ENCODE data around the gene LRRC38. TPM values are rescaled to one million over a fixed set of nuclear protein-coding genes. Genes with fewer than 3 reads are reported as not detected.

The LRRC38 gene
- total RNA-seq, 1 experiment from 2014 or later, result not detected

GRCh38 chr1:13550663-13551062 lies 36.9 kb upstream of the LRRC38 start (continued):
- TF ChIP-seq, protein P1, sequence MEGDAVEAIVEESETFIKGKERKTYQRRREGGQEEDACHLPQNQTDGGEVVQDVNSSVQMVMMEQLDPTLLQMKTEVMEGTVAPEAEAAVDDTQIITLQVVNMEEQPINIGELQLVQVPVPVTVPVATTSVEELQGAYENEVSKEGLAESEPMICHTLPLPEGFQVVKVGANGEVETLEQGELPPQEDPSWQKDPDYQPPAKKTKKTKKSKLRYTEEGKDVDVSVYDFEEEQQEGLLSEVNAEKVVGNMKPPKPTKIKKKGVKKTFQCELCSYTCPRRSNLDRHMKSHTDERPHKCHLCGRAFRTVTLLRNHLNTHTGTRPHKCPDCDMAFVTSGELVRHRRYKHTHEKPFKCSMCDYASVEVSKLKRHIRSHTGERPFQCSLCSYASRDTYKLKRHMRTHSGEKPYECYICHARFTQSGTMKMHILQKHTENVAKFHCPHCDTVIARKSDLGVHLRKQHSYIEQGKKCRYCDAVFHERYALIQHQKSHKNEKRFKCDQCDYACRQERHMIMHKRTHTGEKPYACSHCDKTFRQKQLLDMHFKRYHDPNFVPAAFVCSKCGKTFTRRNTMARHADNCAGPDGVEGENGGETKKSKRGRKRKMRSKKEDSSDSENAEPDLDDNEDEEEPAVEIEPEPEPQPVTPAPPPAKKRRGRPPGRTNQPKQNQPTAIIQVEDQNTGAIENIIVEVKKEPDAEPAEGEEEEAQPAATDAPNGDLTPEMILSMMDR (IDR thresholded peaks at IDR 0.05 in 2 of 3, conservative IDR thresholded peaks at IDR 0.05 in 1 of 3; ENCODE audit: borderline replicate concordance in 1 of 3, insufficient read depth in 1 of 3, low read depth in 2 of 3, low read length in 2 of 3), result no peak
- no peak for TF ChIP-seq EZH2phosphoT487 (IDR thresholded peaks at IDR 0.05; ENCODE audit: borderline replicate concordance)
- no peak for TF ChIP-seq JUND (IDR thresholded peaks at IDR 0.05)
- TF ChIP-seq, protein P2, sequence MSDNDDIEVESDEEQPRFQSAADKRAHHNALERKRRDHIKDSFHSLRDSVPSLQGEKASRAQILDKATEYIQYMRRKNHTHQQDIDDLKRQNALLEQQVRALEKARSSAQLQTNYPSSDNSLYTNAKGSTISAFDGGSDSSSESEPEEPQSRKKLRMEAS (IDR thresholded peaks at IDR 0.05), result no peak

DNA sequence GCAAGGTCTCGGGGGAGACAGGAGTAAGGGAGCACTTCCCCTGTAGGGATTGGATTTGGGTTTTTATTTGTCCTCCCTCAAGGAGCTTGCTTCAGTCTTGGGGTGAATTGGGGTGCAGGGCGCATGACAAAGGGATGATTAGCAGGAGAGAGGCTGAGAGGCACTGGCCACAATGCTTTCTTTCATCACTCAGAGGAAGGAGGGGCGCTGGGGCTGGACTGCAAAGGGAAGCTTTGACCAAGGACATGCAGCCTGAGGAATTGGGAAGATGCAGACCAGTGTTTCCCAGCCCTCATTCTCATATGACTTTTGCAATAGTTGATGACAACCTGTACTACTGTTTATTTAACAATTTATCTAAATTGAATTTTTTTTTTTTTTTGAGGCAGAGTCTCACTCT lies 35.7 kb upstream of the LRRC38 start:
- no TSS peak for BruUV-seq (replicated peaks)
- Histone ChIP-seq H3K9ac (ENCODE audit: low read length) (no peak overlapping the region), H3K27ac (ENCODE audit: low read depth, low read length) (no peak overlapping the region), H4K20me1 (ENCODE audit: insufficient read depth) (no peaks in the 10 kb centered on the region), H3K36me3 (ENCODE audit: control insufficient read depth in 1 of 2, insufficient read depth in 2 of 2, low read length in 2 of 2) (no peaks in the 10 kb centered on the region), H2AFZ (ENCODE audit: low read depth, low read length, poor library complexity, severe bottlenecking) (no peak overlapping the region), H3K9me3 (ENCODE audit: control insufficient read depth in 1 of 2, insufficient read depth in 1 of 2, low read depth in 1 of 2, low read length in 2 of 2) (no peaks in the 10 kb centered on the region), H3K4me2 (ENCODE audit: low read length) (no peak overlapping the region), H3K4me3 (replicated peaks in 1 of 2; ENCODE audit: low read depth in 1 of 2, low read length in 2 of 2) (no peak overlapping the region), H3K9me2 (ENCODE audit: insufficient read depth) (no peaks in the 10 kb centered on the region), H3K4me1 (ENCODE audit: control insufficient read depth in 1 of 2, insufficient read depth in 2 of 2, low read length in 2 of 2) (no peaks in the 10 kb centered on the region), H3K79me2 (ENCODE audit: insufficient read depth, low read length) (no peaks in the 10 kb centered on the region), H3K27me3 (ENCODE audit: insufficient read depth, low read length) (peaks cover 4% of the 10 kb centered on the region)
- intact Hi-C loops (cut with micrococcal nuclease), result no loop called here
- ChIA-PET POLR2A (no interaction called here), RAD21 (ENCODE audit: low non-redundant PET in 1 of 2, low total read pairs in 2 of 2, uncharacterized antibody in 2 of 2, unreplicated experiment in 2 of 2) (no interaction called here), CTCF (no interaction called here)
- ATAC-seq (no peak), DNase-seq (ENCODE audit: low read depth, low spot score) (no peak)
- TF ChIP-seq EGR1 (IDR thresholded peaks at IDR 0.05; ENCODE audit: low read depth) (no peak), POLR2AphosphoS5 (IDR thresholded peaks at IDR 0.05; ENCODE audit: low read depth, low read length) (no peak), EZH2phosphoT487 (IDR thresholded peaks at IDR 0.05; ENCODE audit: borderline replicate concordance) (no peak), SP1 (IDR thresholded peaks at IDR 0.05; ENCODE audit: low read depth) (no peak), REST (IDR thresholded peaks at IDR 0.05; ENCODE audit: low read depth) (no peak), ELF1 (IDR thresholded peaks at IDR 0.05; ENCODE audit: borderline replicate concordance, low read depth) (no peak), ZNF274 (IDR thresholded peaks at IDR 0.05; ENCODE audit: low read depth, low read length) (no peak), POLR2A (IDR thresholded peaks at IDR 0.05; ENCODE audit: borderline replicate concordance, extremely low read depth, insufficient read depth, insufficient read length) (no peak), SRF (IDR thresholded peaks at IDR 0.05; ENCODE audit: low read depth) (no peak), JUND (IDR thresholded peaks at IDR 0.05) (no peak)
- TF ChIP-seq, protein P2 (IDR thresholded peaks at IDR 0.05), result no peak
- TF ChIP-seq, protein P3, sequence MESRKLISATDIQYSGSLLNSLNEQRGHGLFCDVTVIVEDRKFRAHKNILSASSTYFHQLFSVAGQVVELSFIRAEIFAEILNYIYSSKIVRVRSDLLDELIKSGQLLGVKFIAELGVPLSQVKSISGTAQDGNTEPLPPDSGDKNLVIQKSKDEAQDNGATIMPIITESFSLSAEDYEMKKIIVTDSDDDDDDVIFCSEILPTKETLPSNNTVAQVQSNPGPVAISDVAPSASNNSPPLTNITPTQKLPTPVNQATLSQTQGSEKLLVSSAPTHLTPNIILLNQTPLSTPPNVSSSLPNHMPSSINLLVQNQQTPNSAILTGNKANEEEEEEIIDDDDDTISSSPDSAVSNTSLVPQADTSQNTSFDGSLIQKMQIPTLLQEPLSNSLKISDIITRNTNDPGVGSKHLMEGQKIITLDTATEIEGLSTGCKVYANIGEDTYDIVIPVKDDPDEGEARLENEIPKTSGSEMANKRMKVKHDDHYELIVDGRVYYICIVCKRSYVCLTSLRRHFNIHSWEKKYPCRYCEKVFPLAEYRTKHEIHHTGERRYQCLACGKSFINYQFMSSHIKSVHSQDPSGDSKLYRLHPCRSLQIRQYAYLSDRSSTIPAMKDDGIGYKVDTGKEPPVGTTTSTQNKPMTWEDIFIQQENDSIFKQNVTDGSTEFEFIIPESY (IDR thresholded peaks at IDR 0.05; ENCODE audit: extremely low read depth, insufficient replicate concordance, low read length), result no peak
